H9 (cell line): ENCODE data around the gene RPS27A. TPM values are rescaled to one million over a fixed set of nuclear protein-coding genes. Genes with fewer than 3 reads are reported as not detected.

Experiments
- DNase-seq: peaks from one replicate; pipeline ENCODE4 v3.0.0-alpha.2; 2017
- H2AFZ ChIP-seq: one replicate; pipeline ENCODE4 v1.6.1; 2013; ENCODE audit warnings: mild to moderate bottlenecking, low read length, control low read depth, moderate library complexity
- H2AK5ac ChIP-seq: 2 replicates; pipeline ENCODE4 v1.6.1; 2013; ENCODE audit warnings: low read length, control low read depth, mixed read lengths; ENCODE audit not compliant: insufficient read length
- H2BK120ac ChIP-seq: one replicate; pipeline ENCODE4 v1.6.1; 2013; ENCODE audit warnings: low read depth, mild to moderate bottlenecking, low read length, control low read depth, inconsistent platforms; ENCODE audit not compliant: poor library complexity, severe bottlenecking
- H2BK12ac ChIP-seq: 2 replicates; pipeline ENCODE4 v1.6.1; 2013; ENCODE audit warnings: low read length, control low read depth, mixed read lengths, low read depth; ENCODE audit not compliant: insufficient read length
- H2BK15ac ChIP-seq: 2 replicates; pipeline ENCODE4 v1.6.1; 2013; ENCODE audit warnings: low read depth, low read length, control low read depth
- H2BK20ac ChIP-seq: one replicate; pipeline ENCODE4 v1.6.1; 2013; ENCODE audit warnings: low read depth, mild to moderate bottlenecking, low read length, control low read depth, inconsistent platforms; ENCODE audit not compliant: poor library complexity, severe bottlenecking
- H2BK5ac ChIP-seq: 2 replicates; pipeline ENCODE4 v1.6.1; 2013; ENCODE audit warnings: low read length, control low read depth, mixed read lengths; ENCODE audit not compliant: insufficient read length
- H3K14ac ChIP-seq: 2 replicates; pipeline ENCODE4 v1.6.1; 2013; ENCODE audit warnings: low read length, control low read depth; ENCODE audit not compliant: insufficient read depth
- H3K18ac ChIP-seq: 2 replicates; pipeline ENCODE4 v1.6.1; 2013; ENCODE audit warnings: low read depth, mild to moderate bottlenecking, mixed read lengths, low read length, control low read depth; ENCODE audit not compliant: insufficient read length
- H3K23ac ChIP-seq: 2 replicates; pipeline ENCODE4 v1.6.1; 2013; ENCODE audit warnings: low read length, control low read depth, mixed read lengths, low read depth; ENCODE audit not compliant: insufficient read length
- H3K23me2 ChIP-seq: 2 replicates; pipeline ENCODE4 v1.6.1; 2013; ENCODE audit warnings: low read depth, mild to moderate bottlenecking, mixed read lengths, low read length, control low read depth; ENCODE audit not compliant: insufficient read length, poor library complexity, severe bottlenecking
- H3K27ac ChIP-seq: 2 replicates; pipeline ENCODE4 v1.5.1; 2013; ENCODE audit warnings: low read length, control low read depth, mixed read lengths, low read depth; ENCODE audit not compliant: insufficient read length
- H3K27me3 ChIP-seq: 2 replicates; pipeline ENCODE4 v1.6.1; 2013; ENCODE audit warnings: low read length, control low read depth, inconsistent platforms; ENCODE audit not compliant: insufficient read depth
- H3K4ac ChIP-seq: 2 replicates; pipeline ENCODE4 v1.6.1; 2013; ENCODE audit warnings: low read depth, mild to moderate bottlenecking, control low read depth, inconsistent platforms, low read length, moderate library complexity
- H3K4me1 ChIP-seq: 2 replicates; pipeline ENCODE4 v1.6.1; 2013; ENCODE audit warnings: low read length, control low read depth, inconsistent platforms; ENCODE audit not compliant: insufficient read depth
- H3K4me2 ChIP-seq: 2 replicates; pipeline ENCODE4 v1.6.1; 2013; ENCODE audit warnings: low read length, control low read depth, mixed read lengths; ENCODE audit not compliant: insufficient read length, insufficient read depth
- H3K56ac ChIP-seq: 2 replicates; pipeline ENCODE4 v1.6.1; 2013; ENCODE audit warnings: low read depth, mild to moderate bottlenecking, mixed read lengths, low read length, control low read depth; ENCODE audit not compliant: insufficient read length
- H3K79me1 ChIP-seq: 2 replicates; pipeline ENCODE4 v1.6.1; 2013; ENCODE audit warnings: low read depth, mild to moderate bottlenecking, moderate library complexity, low read length, control low read depth, inconsistent platforms; ENCODE audit not compliant: insufficient read depth, poor library complexity, severe bottlenecking
- H3K79me2 ChIP-seq: 2 replicates; pipeline ENCODE4 v1.6.1; 2013; ENCODE audit warnings: low read length, control low read depth, inconsistent platforms; ENCODE audit not compliant: insufficient read depth
- H3K9ac ChIP-seq: 2 replicates; pipeline ENCODE4 v1.6.1; 2013; ENCODE audit warnings: low read length, control low read depth, mixed read lengths; ENCODE audit not compliant: insufficient read length; ENCODE audit errors: extremely low read depth
- H3K9me3 ChIP-seq: one replicate; pipeline ENCODE4 v1.6.1; 2013; ENCODE audit warnings: low read depth, low read length, inconsistent platforms; ENCODE audit not compliant: control insufficient read depth
- H3T11ph ChIP-seq: one replicate; pipeline ENCODE4 v1.6.1; 2013; ENCODE audit warnings: mild to moderate bottlenecking, low read length, control low read depth, inconsistent platforms
- H4K20me1 ChIP-seq: one replicate; pipeline ENCODE4 v1.6.1; 2013; ENCODE audit not compliant: control insufficient read depth, insufficient read length, insufficient read depth
- H4K5ac ChIP-seq: 2 replicates; pipeline ENCODE4 v1.6.1; 2013; ENCODE audit warnings: low read depth, mild to moderate bottlenecking, mixed read lengths, low read length, control low read depth; ENCODE audit not compliant: insufficient read length
- H4K8ac ChIP-seq: replicated peaks from 2 replicates; pipeline ENCODE4 v1.6.1; 2013; ENCODE audit warnings: low read length, control low read depth, mixed read lengths, low read depth; ENCODE audit not compliant: insufficient read length
- H4K91ac ChIP-seq: 2 replicates; pipeline ENCODE4 v1.6.1; 2013; ENCODE audit warnings: low read depth, mild to moderate bottlenecking, moderate library complexity, mixed read lengths, low read length, control low read depth; ENCODE audit not compliant: insufficient read length
- H3K27ac Mint-ChIP-seq, 3 experiments: 2 replicates in 2 of 3; 3 replicates in 1 of 3; pipeline ENCODE4 v1.8.0; 2020 to 2021; ENCODE audit warnings: mixed read lengths in 3 of 3, mild to moderate bottlenecking in 1 of 3, moderate library complexity in 1 of 3
- H3K27me3 Mint-ChIP-seq: 2 replicates; pipeline ENCODE4 v1.8.0; 2021; ENCODE audit warnings: low read depth, mild to moderate bottlenecking, moderate library complexity, mixed read lengths
- H3K36me3 Mint-ChIP-seq, 3 experiments: 2 replicates in 2 of 3; 3 replicates in 1 of 3; pipeline ENCODE4 v1.8.0; 2020 to 2021; ENCODE audit warnings: low read depth in 3 of 3, mixed read lengths in 3 of 3; ENCODE audit not compliant: insufficient read depth in 1 of 3
- H3K4me1 Mint-ChIP-seq, 2 experiments: 2 replicates each; pipeline ENCODE4 v1.8.0; 2020; ENCODE audit warnings: mixed read lengths in 2 of 2
- H3K4me3 Mint-ChIP-seq, 2 experiments: 2 replicates in 1 of 2; 3 replicates in 1 of 2; pipeline ENCODE4 v1.8.0; 2020 to 2021; ENCODE audit warnings: mild to moderate bottlenecking in 2 of 2, mixed read lengths in 2 of 2, moderate library complexity in 1 of 2
- H3K9me3 Mint-ChIP-seq, 2 experiments: 2 replicates in 1 of 2; 3 replicates in 1 of 2; pipeline ENCODE4 v1.8.0; 2020; ENCODE audit warnings: mild to moderate bottlenecking in 2 of 2, mixed read lengths in 2 of 2, moderate library complexity in 1 of 2
- WGBS: extraction: QIAGEN DNeasy Blood & Tissue Kit; methylation state at CpG from one replicate; pipeline ENCODE4 v1.1.7; 2013; ENCODE audit warnings: missing lambda C conversion rate, low lambda C conversion rate, mixed read lengths; ENCODE audit not compliant: insufficient read length; ENCODE audit errors: extremely low coverage; 5-methylcytosine and 5-hydroxymethylcytosine counted together
- total RNA-seq: library from RNA; stranded (reverse); gene quantifications from 2 replicates; pipeline ENCODE4 v1.2.1, GENCODE V29; 2021
- TF ChIP-seq, protein P1 (sequence below): fragments of 200-600 bp; sonication (generic); conservative IDR thresholded peaks from 3 replicates; pipeline ENCODE4 v1.8.0; 2021; ENCODE audit warnings: antibody characterized with exemption, mild to moderate bottlenecking

RPS27A gene
- total RNA-seq, 1 experiment from 2014 or later, result 1,415 TPM

DNA sequence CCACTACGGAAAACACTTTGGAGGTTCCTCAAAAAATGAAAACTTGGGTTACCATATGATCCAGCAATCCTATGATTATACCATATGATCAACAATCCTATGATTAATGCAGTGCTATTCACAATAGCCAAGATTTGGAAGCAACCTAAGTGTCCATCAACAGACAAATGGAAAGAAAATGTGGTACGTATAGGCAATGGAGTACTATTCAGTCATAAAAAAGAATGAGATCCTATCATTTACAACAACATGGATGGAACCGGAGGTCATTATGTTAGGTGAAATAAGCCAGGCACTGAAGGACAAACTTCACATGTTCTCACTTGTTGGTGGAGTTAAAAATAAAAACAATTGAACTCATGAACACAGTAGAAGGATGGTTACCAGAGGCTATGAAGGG is 28.0 kb upstream of the RPS27A start:
- Histone ChIP-seq H3K56ac (no peak overlapping the region), H3K14ac (no peak overlapping the region), H3K79me1 (no peaks in the 10 kb centered on the region), H4K20me1 (no peaks in the 10 kb centered on the region), H3K4ac (no peak overlapping the region), H3K4me1 (no peaks in the 10 kb centered on the region), H4K8ac (no peak overlapping the region), H3T11ph (no peak overlapping the region), H2AK5ac (no peak overlapping the region), H3K4me2 (no peak overlapping the region), H3K23ac (no peak overlapping the region), H4K5ac (no peak overlapping the region), H3K9me3 (no peaks in the 10 kb centered on the region), H2AFZ (no peak overlapping the region), H4K91ac (no peak overlapping the region), H2BK120ac (no peak overlapping the region), H3K23me2 (no peaks in the 10 kb centered on the region), H2BK5ac (no peak overlapping the region), H3K18ac (no peak overlapping the region), H3K27ac (no peak overlapping the region), H3K27me3 (no peaks in the 10 kb centered on the region), H3K9ac (no peak overlapping the region), H2BK20ac (no peak overlapping the region), H2BK15ac (no peak overlapping the region), H3K79me2 (no peaks in the 10 kb centered on the region), H2BK12ac (no peak overlapping the region)
- no peaks in the 10 kb centered on the region for H3K27me3 Mint-ChIP-seq
- no CpG with 5 or more reads among the region's 3 CpGs for WGBS
- H3K9me3 Mint-ChIP-seq, result peaks cover 4 to 14% of the 10 kb centered on the region in 2 experiments; a peak in 4 of 5 replicates
- no peak for DNase-seq
- TF ChIP-seq, protein P1, sequence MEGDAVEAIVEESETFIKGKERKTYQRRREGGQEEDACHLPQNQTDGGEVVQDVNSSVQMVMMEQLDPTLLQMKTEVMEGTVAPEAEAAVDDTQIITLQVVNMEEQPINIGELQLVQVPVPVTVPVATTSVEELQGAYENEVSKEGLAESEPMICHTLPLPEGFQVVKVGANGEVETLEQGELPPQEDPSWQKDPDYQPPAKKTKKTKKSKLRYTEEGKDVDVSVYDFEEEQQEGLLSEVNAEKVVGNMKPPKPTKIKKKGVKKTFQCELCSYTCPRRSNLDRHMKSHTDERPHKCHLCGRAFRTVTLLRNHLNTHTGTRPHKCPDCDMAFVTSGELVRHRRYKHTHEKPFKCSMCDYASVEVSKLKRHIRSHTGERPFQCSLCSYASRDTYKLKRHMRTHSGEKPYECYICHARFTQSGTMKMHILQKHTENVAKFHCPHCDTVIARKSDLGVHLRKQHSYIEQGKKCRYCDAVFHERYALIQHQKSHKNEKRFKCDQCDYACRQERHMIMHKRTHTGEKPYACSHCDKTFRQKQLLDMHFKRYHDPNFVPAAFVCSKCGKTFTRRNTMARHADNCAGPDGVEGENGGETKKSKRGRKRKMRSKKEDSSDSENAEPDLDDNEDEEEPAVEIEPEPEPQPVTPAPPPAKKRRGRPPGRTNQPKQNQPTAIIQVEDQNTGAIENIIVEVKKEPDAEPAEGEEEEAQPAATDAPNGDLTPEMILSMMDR, result no peak
- H3K4me3 Mint-ChIP-seq, result no peak overlapping the region
- H3K27ac Mint-ChIP-seq, result no peak overlapping the region
- peaks cover 28 to 43% (median 41%) of the 10 kb centered on the region in 3 experiments for H3K36me3 Mint-ChIP-seq
- no peaks in the 10 kb centered on the region for H3K4me1 Mint-ChIP-seq
